ENCODE data around the gene MEAK7. TPM values are rescaled to one million over a fixed set of nuclear protein-coding genes. Genes with fewer than 3 reads are reported as not detected.
A peak's percentile ranks its signal among the peaks of the same experiment; 100 is the strongest.

MEAK7 gene, protein sequence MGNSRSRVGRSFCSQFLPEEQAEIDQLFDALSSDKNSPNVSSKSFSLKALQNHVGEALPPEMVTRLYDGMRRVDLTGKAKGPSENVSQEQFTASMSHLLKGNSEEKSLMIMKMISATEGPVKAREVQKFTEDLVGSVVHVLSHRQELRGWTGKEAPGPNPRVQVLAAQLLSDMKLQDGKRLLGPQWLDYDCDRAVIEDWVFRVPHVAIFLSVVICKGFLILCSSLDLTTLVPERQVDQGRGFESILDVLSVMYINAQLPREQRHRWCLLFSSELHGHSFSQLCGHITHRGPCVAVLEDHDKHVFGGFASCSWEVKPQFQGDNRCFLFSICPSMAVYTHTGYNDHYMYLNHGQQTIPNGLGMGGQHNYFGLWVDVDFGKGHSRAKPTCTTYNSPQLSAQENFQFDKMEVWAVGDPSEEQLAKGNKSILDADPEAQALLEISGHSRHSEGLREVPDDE
- 1 to 10 TPM; 2.1 to 4.7 (median 3.1) TPM for polyA plus RNA-seq (ENCODE audit: low read depth in 6 of 6)

DNA sequence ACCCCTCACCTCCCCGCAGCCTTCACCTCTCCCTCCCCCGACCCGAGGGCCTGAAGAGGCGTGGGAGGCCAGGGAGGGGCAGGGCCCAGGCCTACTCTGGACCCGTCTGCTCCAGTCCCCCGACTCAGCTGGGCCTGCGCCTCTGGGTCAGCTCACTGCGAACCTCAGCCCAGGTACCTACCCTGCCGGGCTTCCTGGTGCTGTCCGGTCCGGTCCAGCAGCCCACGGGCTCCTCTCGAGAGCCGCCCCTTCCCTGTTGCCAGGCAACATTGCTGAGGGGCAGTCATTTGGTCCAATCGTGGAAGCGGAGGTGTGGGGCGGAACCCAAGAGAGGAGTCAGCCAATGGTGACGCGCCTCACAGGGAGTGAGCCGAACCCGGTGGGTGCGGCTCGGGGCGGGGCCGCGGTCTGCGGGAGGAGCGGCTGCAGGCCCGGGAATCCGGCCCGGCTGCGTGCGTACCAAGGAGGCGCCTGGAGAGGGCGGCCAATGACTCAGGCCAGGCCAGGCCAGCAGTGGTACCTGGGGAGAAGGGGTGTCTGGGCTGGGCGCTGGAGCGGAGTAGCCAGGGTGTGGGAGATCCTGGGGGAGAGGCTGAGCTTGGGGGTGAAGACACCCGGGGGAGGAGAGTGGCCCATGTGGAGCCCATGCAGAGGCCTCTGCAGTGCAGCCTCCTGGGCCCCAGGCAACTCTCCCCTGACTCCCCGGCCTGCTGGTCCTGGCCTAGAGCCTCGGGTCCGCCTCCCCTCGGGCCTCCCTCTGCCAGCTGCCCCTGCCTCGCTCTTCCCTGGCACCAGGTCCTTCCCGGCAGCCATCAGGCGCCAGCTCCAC lies at the start of gene MEAK7:
TSS of gene MEAK7 (minus strand) at position 240 of the 829 bp plus-strand sequence. CDS start 6,573 bp downstream, outside the sequence.
- Mint-ChIP-seq H3K36me3 (no peaks in the 10 kb centered on the region), H3K4me3 (peak within 1 kb of the TSS; percentile 84 to 97 (median 92)), H3K4me1 (peaks cover 33 to 47% (median 45%) of the 10 kb centered on the region in 3 donors), H3K9me3 (no peaks in the 10 kb centered on the region), H3K27ac (peak within 1 kb of the TSS; percentile 53 to 96 (median 94)), H3K27me3 (no peaks in the 10 kb centered on the region)
- DNase-seq, result peak; percentile 96
- ATAC-seq (ENCODE audit: low read depth in 2 of 2), result peak; percentile 92 to 96

DNA sequence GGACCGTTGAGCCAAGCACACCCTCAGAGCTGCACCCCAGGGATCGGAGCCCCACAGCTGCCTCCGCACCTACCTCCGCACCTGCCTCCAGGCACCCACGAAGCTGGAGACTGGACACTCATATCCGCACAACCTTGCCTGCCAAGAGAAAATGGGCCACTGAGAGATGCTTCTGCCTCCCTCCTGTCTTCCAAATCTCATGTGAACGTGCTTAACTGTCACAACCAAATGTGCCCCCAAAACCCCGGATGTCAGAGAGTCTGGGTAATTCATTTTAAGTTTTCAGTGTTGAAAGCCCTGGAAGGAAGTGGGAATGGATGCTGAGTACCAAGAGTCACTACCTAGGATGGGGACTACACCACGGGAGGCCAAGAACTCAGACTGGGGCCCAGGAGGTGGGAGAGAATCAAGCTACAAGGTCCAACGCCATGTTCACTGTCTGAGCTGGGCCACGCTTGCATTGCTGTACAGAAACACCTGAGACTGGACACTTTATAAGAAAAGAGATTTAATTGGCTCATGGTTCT lies 49.5 kb upstream of the MEAK7 start:
- no peaks in the 10 kb centered on the region for H3K36me3 Mint-ChIP-seq
- ATAC-seq (ENCODE audit: low read depth in 2 of 2), result no peak
- H3K27ac Mint-ChIP-seq, result peak overlapping the region in 2 of 6 donors; percentile 73 to 90
- no peak overlapping the region for H3K4me3 Mint-ChIP-seq
- H3K4me1 Mint-ChIP-seq, result peaks cover 13 to 25% (median 19%) of the 10 kb centered on the region in 3 donors
- no peak for DNase-seq
- H3K27me3 Mint-ChIP-seq, result no peaks in the 10 kb centered on the region
- no peaks in the 10 kb centered on the region for H3K9me3 Mint-ChIP-seq

DNA sequence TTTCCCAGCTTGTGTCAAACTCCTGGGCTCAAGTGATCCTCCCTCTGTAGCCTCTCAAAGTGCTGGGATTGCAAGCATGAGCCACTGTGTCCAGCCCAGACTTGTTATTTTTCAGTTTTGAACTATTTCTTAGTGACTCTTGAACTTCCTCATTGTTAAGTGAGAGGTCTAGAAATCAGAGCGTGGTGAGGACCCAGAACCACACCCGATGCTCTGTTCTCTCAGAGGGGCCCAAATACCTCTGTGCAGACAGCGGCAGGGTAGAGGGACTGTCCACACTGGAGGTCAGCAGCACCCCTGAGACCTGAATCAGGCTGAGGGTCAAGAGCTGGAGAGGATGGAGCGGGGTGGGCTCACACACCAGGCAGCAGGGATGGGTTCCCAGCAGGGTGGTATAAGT lies 47.7 kb upstream of the MEAK7 start:
- peaks cover 13 to 26% (median 20%) of the 10 kb centered on the region in 3 donors for H3K4me1 Mint-ChIP-seq
- DNase-seq (no peak), ATAC-seq (ENCODE audit: low read depth in 2 of 2) (no peak)
- peaks cover 0 to 2% (median 1%) of the 10 kb centered on the region in 3 donors for H3K27me3 Mint-ChIP-seq
- H3K4me3 Mint-ChIP-seq, result no peak overlapping the region
- no peaks in the 10 kb centered on the region for H3K36me3 Mint-ChIP-seq
- peak overlapping the region in 2 of 6 donors; percentile 22 to 90 for H3K27ac Mint-ChIP-seq
- no peaks in the 10 kb centered on the region for H3K9me3 Mint-ChIP-seq

DNA sequence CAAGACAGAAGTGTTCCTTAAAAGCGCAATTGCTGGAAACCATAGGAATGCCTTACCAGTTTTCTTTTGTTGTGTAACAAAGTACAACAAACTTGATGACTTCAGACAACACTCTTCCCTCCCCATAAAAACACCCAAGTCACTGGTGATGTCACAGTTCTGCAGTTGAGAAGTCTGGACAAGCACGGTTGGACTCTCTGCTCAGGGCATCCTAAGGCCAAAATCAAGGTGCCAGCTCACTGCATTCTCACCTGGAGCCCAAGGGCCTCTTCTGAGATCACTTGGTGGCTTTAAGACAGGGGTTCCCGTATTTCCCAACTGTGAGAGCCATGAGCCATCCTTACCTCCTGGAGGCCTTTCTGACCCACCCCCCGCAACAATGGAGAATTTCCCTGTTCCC lies 45.6 kb upstream of the MEAK7 start:
- H3K4me1 Mint-ChIP-seq, result peaks cover 13 to 26% (median 20%) of the 10 kb centered on the region in 3 donors
- no peaks in the 10 kb centered on the region for H3K9me3 Mint-ChIP-seq
- DNase-seq (no peak), ATAC-seq (ENCODE audit: low read depth in 2 of 2) (no peak)
- no peak overlapping the region for H3K4me3 Mint-ChIP-seq
- H3K27me3 Mint-ChIP-seq, result peaks cover 5 to 9% (median 9%) of the 10 kb centered on the region in 3 donors
- no peaks in the 10 kb centered on the region for H3K36me3 Mint-ChIP-seq
- peak overlapping the region in 1 of 6 donors; percentile 13 for H3K27ac Mint-ChIP-seq

DNA sequence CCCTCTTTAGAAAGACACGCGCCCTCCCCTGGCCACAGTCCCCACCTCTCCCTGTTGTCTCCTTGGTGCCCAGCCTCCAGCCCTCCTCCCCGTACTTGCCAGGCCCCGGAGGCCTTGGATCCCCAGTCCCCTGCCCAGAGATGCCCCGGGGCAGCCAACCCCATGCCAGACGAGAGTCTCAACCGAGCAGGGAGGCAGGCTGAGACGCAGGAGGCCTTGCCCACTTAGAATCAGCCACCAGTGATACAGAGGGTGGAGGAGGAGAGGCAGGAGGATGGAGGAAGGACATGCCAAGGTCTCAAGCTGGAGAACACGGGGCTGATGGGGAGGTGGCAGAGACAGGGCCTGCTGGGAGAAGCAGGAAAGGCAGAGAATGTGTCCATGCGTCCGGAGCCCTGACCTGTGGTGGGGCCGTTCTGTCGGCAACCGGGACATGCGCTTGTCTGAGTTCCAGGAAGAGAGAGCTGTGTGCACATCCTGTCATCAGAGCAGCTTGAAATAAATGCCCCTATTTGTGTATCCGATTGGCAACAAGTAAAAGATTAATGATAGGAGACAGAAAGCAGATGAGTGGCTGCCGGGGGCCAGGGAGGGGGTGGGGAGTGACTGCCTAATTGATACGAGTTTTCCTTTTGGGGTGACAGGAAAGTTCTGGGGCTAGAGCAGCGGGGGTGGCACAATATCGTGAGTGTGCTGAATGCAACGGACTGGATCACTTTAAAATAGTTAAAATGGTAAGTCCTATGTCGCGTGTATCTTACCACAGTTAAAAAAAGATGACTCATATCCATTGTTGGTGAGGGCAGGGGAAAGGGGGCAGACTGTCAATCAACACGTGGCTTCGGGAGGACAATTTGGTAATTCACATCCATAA lies 44.7 kb upstream of the MEAK7 start:
- peaks cover 8 to 17% (median 16%) of the 10 kb centered on the region in 3 donors for H3K27me3 Mint-ChIP-seq
- H3K9me3 Mint-ChIP-seq, result no peaks in the 10 kb centered on the region
- DNase-seq, result no peak
- H3K4me1 Mint-ChIP-seq, result peaks cover 16 to 28% (median 28%) of the 10 kb centered on the region in 3 donors
- ATAC-seq (ENCODE audit: low read depth in 2 of 2), result no peak
- H3K4me3 Mint-ChIP-seq, result peak overlapping the region in 3 of 8 donors; percentile 20 to 72 (median 56)
- peak overlapping the region in 2 of 6 donors; percentile 63 to 78 for H3K27ac Mint-ChIP-seq
- no peaks in the 10 kb centered on the region for H3K36me3 Mint-ChIP-seq

DNA sequence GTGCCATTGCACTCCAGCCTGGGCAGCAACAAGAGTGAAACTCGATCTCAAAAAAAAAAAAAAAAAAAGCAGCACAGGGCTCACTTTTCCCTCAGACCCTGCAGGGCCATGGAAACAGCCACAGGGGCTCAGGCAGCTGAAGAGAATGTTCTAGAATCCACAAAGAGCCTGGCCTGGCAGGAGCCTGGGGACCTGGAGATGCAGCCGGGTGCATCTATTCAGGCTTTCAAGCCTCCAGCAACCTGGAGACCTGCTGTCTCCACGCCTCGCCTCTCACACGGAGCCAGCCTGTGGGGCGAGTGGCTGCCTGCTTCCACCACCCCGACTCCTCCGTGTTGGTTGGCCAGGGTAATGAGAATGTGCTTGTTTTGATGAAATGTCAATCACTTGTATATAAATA lies 44.0 kb upstream of the MEAK7 start:
- H3K27me3 Mint-ChIP-seq, result peaks cover 11 to 21% (median 19%) of the 10 kb centered on the region in 3 donors
- ATAC-seq (ENCODE audit: low read depth in 2 of 2), result no peak
- peaks cover 14 to 30% (median 25%) of the 10 kb centered on the region in 3 donors for H3K4me1 Mint-ChIP-seq
- no peaks in the 10 kb centered on the region for H3K36me3 Mint-ChIP-seq
- DNase-seq, result no peak
- no peak overlapping the region for H3K27ac Mint-ChIP-seq
- no peak overlapping the region for H3K4me3 Mint-ChIP-seq
- H3K9me3 Mint-ChIP-seq, result no peaks in the 10 kb centered on the region

DNA sequence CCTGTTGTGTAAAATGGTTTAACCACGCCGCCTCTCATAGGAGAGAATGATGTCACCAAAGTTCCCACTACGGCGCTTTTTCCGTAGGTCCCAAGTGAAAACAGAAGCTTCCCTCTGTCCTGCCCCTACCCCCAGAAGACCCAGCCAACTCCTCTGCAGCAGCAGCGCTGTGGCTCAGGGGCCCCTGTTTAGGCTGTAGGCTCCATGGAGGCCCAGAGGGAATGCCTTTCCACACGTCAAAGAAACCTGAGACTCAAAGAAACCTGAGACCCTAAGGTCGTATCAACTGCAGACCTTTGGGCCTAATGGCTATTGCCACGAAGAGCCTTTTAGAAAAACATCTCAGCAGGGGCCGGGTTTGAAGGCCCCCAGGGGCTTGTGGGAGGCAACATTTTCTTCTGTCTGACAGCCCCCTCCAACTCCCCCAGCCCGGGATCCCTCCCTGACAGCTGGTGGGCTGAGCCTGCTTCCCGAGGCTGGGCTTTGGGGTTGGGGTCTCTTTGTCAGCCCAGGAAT lies 43.1 kb upstream of the MEAK7 start:
- Mint-ChIP-seq H3K27ac (no peak overlapping the region), H3K9me3 (no peaks in the 10 kb centered on the region), H3K4me3 (no peak overlapping the region), H3K36me3 (no peaks in the 10 kb centered on the region), H3K27me3 (peaks cover 11 to 21% (median 19%) of the 10 kb centered on the region in 3 donors), H3K4me1 (peaks cover 14 to 28% (median 23%) of the 10 kb centered on the region in 3 donors)
- DNase-seq (no peak), ATAC-seq (ENCODE audit: low read depth in 2 of 2) (no peak)

DNA sequence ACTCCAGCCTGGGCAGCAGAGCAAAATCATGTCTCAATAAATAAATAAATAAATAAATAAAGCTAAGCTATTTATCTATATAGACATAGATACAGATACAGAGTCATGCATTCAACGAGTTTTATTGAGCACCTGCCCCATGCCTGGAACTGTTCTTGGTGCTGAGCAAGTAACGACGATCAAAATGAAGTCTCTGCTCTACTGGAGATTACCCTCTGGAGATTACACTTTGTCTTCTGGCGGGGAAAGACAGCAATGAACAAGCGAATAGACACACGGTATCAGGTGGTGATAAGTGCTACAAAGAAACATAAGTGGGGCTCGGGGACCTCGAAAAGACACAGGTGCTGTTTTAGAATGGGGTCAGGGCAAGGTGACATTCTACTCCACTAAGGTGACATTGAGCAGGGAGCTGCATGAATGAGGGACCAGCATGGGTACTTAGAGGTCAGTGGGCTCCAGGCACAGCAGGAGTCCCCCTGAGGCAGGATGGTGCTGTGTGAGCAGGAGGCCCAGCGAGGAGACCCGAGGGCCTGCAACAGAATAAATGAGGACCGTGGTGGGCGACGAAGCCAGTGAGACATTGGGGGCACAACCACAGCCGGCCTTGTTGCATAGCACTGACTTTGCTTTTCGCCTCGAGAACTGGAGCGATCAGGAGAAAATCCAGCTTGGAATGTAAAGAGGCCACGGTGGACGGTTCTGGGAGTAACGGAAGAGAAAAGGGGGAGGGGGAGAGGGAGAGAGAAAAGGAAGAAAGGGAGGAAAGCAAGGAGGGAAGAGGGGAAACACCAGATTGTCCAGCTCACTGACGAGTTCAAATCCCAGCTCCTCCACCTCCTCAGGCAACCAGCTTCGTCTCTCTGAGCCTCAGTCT lies 42.4 kb upstream of the MEAK7 start:
- ATAC-seq (ENCODE audit: low read depth in 2 of 2) (no peak), DNase-seq (no peak)
- H3K27ac Mint-ChIP-seq, result peak overlapping the region in 2 of 6 donors; percentile 18 to 82
- peaks cover 9 to 22% (median 17%) of the 10 kb centered on the region in 3 donors for H3K4me1 Mint-ChIP-seq
- no peaks in the 10 kb centered on the region for H3K9me3 Mint-ChIP-seq
- H3K27me3 Mint-ChIP-seq, result peaks cover 11 to 21% (median 19%) of the 10 kb centered on the region in 3 donors
- H3K36me3 Mint-ChIP-seq, result no peaks in the 10 kb centered on the region
- no peak overlapping the region for H3K4me3 Mint-ChIP-seq

DNA sequence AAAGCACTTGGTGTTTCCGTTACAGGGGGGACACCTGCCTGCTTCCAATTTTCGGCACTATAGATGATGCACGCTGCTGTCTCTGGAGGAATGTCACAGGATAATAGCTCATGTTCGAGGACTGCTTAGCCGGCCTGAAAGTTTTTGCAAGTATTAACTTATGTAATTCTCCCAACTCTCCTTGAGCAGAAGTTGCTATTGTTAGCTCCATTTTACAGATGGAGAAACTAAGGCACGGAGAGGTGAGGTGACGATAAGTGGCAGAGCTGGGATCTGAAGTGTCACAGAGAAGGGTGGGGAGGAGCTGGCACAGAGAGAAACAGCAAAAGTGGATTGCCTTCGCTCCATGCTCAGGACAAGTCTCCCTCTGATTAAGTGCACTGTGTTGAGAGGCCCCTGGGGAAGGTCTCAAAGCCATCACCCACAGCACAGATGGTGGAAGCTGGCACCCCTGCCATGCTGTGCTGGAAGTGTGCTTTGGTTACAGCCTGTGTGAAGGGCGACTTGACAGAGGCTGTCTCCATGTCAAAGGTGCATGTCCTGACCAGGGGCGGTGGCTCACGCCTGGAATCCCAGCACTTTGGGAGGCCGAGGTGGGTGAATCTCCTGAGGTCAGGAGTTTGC lies 40.8 kb upstream of the MEAK7 start:
- Mint-ChIP-seq H3K9me3 (no peaks in the 10 kb centered on the region), H3K36me3 (no peaks in the 10 kb centered on the region), H3K27me3 (peaks cover 11 to 21% (median 19%) of the 10 kb centered on the region in 3 donors), H3K4me1 (peaks cover 7 to 18% (median 14%) of the 10 kb centered on the region in 3 donors), H3K27ac (no peak overlapping the region), H3K4me3 (peak overlapping the region in 2 of 8 donors; percentile 21 to 29)
- DNase-seq (no peak), ATAC-seq (ENCODE audit: low read depth in 2 of 2) (no peak)

DNA sequence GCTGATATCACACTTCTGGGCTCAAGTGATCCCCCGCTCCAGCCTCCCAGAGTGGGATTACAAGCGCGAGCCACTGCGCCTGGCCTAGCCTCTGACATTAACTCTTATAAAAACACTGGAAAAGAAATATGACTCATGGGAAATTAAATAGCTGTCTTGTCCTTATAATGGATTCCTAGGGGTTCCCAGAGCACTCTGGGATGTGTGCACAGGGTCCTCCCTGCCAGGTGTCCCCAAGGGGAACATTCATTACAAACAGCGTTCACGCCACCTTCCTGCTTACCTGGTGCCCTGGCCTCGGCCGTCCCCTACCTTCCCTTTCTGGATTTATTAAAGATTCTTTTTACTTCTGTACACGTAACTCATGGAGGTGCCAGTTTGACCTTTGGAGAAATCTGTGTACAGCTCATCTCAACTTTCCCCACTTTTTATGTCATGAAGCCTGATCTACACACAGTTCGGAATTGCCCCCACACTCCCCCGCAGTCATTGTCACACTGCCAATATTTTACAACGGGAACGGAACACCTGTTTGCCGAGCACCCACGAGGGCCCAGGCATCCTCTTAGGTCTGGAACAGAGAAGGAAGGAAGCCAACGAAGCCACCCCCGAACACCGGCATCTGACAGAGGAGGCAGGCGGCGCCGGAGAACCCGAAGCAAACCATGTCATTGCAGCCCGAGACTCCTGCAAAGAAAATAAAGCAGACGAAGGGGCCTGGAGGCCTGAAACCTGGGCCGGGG lies 39.7 kb upstream of the MEAK7 start:
- Mint-ChIP-seq H3K27me3 (peaks cover 11 to 21% (median 19%) of the 10 kb centered on the region in 3 donors), H3K27ac (peak overlapping the region in 2 of 6 donors; percentile 8 to 40), H3K36me3 (peaks cover 0 to 7% of the 10 kb centered on the region in 2 donors), H3K4me3 (peak overlapping the region in 3 of 8 donors; percentile 6 to 46 (median 41)), H3K4me1 (peaks cover 7 to 13% (median 12%) of the 10 kb centered on the region in 3 donors), H3K9me3 (no peaks in the 10 kb centered on the region)
- ATAC-seq (ENCODE audit: low read depth in 2 of 2), result no peak
- no peak for DNase-seq

DNA sequence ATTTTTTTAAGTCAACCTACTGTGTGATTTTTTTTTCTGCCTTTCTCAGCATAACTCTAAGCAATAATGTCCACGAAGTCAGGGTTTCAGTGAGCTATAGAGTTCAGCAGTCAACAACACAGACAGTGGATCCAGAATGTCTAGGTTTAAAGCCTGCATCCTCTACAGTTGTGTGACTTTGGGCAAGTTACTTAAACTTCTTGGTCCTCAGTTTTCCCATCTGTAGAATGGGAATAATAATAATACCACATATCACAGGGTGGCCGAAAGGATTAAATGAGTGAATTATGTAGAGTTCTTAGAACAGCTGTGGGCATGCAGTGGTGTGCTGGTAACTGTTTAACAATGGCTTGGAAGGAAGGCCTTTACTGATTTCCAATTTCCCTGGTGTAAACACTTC lies 38.8 kb upstream of the MEAK7 start:
- no peak for ATAC-seq (ENCODE audit: low read depth in 2 of 2)
- peaks cover 0 to 7% of the 10 kb centered on the region in 2 donors for H3K36me3 Mint-ChIP-seq
- H3K27ac Mint-ChIP-seq, result peak overlapping the region in 2 of 6 donors; percentile 35 to 56
- DNase-seq, result no peak
- H3K4me3 Mint-ChIP-seq, result no peak overlapping the region
- peaks cover 7 to 10% (median 8%) of the 10 kb centered on the region in 3 donors for H3K4me1 Mint-ChIP-seq
- H3K9me3 Mint-ChIP-seq, result no peaks in the 10 kb centered on the region
- H3K27me3 Mint-ChIP-seq, result peaks cover 11 to 21% (median 19%) of the 10 kb centered on the region in 3 donors

All from naive B cell (primary cell).